ENCODE results near the gene CHCHD1.
"Not testable (repeated sequence)": the region's sequence is repeated elsewhere in the genome, so short reads cannot be mapped to it uniquely, and the experiment has no call there.

Gene CHCHD1

GRCh38 chr10:73814896-73815718 is 33.3 kb downstream of the CHCHD1 start:
- no peak for DNase-seq

- DNase-seq, result no peak
Measured at GRCh38 chr10:73815719-73816030, 33.8 kb downstream of the CHCHD1 start.

- DNase-seq, result no peak
Measured at GRCh38 chr10:73816917-73817729, 35.3 kb downstream of the CHCHD1 start.

- DNase-seq, result no peak
Measured at GRCh38 chr10:73817826-73818225, 36.0 kb downstream of the CHCHD1 start.

- DNase-seq, result no peak
Measured at GRCh38 chr10:73818402-73818801, 36.6 kb downstream of the CHCHD1 start.

- DNase-seq, result no peak
Measured at GRCh38 chr10:73819081-73819480, 37.2 kb downstream of the CHCHD1 start.

GRCh38 chr10:73819513-73820093 is 37.8 kb downstream of the CHCHD1 start:
- DNase-seq, result no peak

GRCh38 chr10:73823391-73823790 is 41.5 kb downstream of the CHCHD1 start:
- DNase-seq, result no peak

- DNase-seq, result no peak
Measured at GRCh38 chr10:73824146-73824725, 42.4 kb downstream of the CHCHD1 start.

- no peak for DNase-seq
Measured at GRCh38 chr10:73827346-73828089, 45.7 kb downstream of the CHCHD1 start.

GRCh38 chr10:73828161-73828560 is 46.3 kb downstream of the CHCHD1 start:
- DNase-seq, result no peak

- DNase-seq, result not testable (repeated sequence)
Measured at GRCh38 chr10:73829090-73829489, 47.2 kb downstream of the CHCHD1 start.

All from activated T-cell treated with anti-CD3 and anti-CD28 coated beads, Interleukin-2, amount 50 U/mL, for 1 hour (primary cell).